ENCODE measurements around the gene CNN2.

GRCh38 chr19:1049800-1050199 is 23.4 kb downstream of the CNN2 start:
- TF ChIP-seq ZNF225 (CRISPR knock-in tag; IDR thresholded peaks at IDR 0.05) (no peak), ZNF589 (CRISPR knock-in tag; conservative IDR thresholded peaks at IDR 0.05) (no peak), CTCF (CRISPR knock-in tag; IDR thresholded peaks at IDR 0.05) (no peak), CHCHD3 (CRISPR knock-in tag; IDR thresholded peaks at IDR 0.05) (no peak), JUN (CRISPR knock-in tag; IDR thresholded peaks at IDR 0.05) (no peak)

Measured in HepG2 (cell line).